ENCODE data around the gene GJA10.
"Not testable (repeated sequence)": the region's sequence is repeated elsewhere in the genome, so short reads cannot be mapped to it uniquely, and the experiment has no call there.

The GJA10 gene

GRCh38 chr6:89894169-89894568 lies at the start of gene GJA10:
GJA10 (plus strand) TSS chr6:89894469; CDS start chr6:89894469, 0 bp downstream.
- H3K27ac ChIP-seq: no peak within 1 kb of the TSS
- DNase-seq (ENCODE audit: low read depth, low spot score): no peak

GRCh38 chr6:89847513-89847912 lies 46.8 kb upstream of the GJA10 start:
- DNase-seq (ENCODE audit: low read depth, low spot score); H3K27ac ChIP-seq: not testable (repeated sequence)

- no peak for DNase-seq (ENCODE audit: low read depth, low spot score)
- no peak overlapping the region for H3K27ac ChIP-seq
These were observed 41.2 kb upstream of the GJA10 start for GRCh38 chr6:89853068-89853467.

GRCh38 chr6:89858041-89858440 lies 36.2 kb upstream of the GJA10 start:
- no peak overlapping the region for H3K27ac ChIP-seq

GRCh38 chr6:89859744-89860143 lies 34.5 kb upstream of the GJA10 start:
- no peak overlapping the region for H3K27ac ChIP-seq
- DNase-seq (ENCODE audit: low read depth, low spot score): no peak

More at GRCh38 chr6:89858041-89858440, 36.2 kb upstream of the GJA10 start:
- DNase-seq (ENCODE audit: low read depth, low spot score): no peak

DNA sequence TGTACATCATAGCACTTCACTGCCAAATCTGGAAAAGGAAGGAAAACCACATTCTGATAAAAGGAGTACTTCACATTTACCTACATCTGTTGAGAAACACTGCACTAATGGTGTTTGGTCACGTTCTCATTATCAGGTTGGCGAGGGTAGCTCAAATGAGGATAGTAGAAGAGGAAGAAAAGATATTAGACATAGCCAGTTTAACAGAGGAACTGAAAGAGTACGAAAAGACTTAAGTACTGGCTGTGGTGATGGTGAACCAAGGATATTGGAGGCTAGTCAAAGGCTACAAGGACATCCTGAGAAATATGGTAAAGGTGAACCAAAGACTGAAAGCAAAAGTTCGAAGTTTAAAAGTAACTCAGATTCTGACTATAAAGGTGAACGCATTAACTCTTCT lies 32.0 kb upstream of the GJA10 start:
- DNase-seq (ENCODE audit: low read depth, low spot score): no peak

GRCh38 chr6:89862698-89863097 lies 31.6 kb upstream of the GJA10 start:
- H3K27ac ChIP-seq: no peak overlapping the region
- no peak for DNase-seq (ENCODE audit: low read depth, low spot score)

More for the DNA sequence above, 32.0 kb upstream of the GJA10 start:
- no peak overlapping the region for H3K27ac ChIP-seq

- no peak overlapping the region for H3K27ac ChIP-seq
- no peak for DNase-seq (ENCODE audit: low read depth, low spot score)
These were observed 28.1 kb upstream of the GJA10 start for GRCh38 chr6:89866024-89866678.

- H3K27ac ChIP-seq: no peak overlapping the region
- DNase-seq (ENCODE audit: low read depth, low spot score): no peak
These were observed 20.5 kb upstream of the GJA10 start for GRCh38 chr6:89873721-89874120.

DNA sequence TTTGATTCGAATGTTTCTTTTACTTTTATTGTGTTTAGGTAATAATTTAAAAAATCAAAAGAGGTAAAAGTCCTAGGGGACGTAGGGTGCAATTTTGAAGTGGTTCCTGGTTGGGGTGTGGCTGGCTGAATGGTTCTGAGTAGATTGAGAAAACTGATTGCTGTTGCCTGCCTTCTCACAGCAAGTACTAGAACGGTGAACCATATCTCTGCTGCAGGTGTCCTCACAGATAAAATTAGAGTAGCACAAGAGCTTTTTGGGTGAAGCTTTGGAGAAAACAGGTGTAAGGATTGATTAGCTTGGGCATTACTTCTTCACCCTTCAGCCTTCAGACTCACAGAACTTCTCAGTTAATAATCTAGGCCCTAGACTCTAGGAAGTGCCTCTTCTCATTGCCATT lies 19.8 kb upstream of the GJA10 start:
- no peak for DNase-seq (ENCODE audit: low read depth, low spot score)
- H3K27ac ChIP-seq: no peak overlapping the region

GRCh38 chr6:89886378-89887120 lies 7.7 kb upstream of the GJA10 start:
- no peak overlapping the region for H3K27ac ChIP-seq

GRCh38 chr6:89887452-89888137 lies 6.7 kb upstream of the GJA10 start:
- DNase-seq (ENCODE audit: low read depth, low spot score): no peak
- H3K27ac ChIP-seq: no peak overlapping the region

More at GRCh38 chr6:89886378-89887120, 7.7 kb upstream of the GJA10 start:
- DNase-seq (ENCODE audit: low read depth, low spot score): no peak

GRCh38 chr6:89888138-89888514 lies 6.1 kb upstream of the GJA10 start:
- DNase-seq (ENCODE audit: low read depth, low spot score): no peak
- H3K27ac ChIP-seq: no peak overlapping the region

DNA sequence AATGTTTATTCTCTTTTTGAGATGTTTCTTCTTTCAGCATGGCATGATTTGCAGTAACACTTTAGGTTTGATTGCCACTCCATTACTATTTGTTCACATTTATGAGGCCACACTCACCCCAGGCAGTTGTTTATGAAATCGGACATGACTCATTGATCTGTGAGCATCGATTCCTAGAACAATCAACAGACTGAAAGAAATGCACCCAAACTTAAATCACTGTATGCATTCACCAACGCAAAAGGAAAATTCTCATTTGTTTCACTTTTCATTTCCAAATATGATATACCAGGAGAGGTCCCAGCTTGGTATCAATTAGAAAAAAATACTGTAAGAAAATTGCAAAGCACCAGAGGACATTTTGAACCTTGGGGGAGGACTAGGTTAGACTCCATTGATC lies 5.4 kb upstream of the GJA10 start:
- H3K27ac ChIP-seq: no peak overlapping the region
- DNase-seq (ENCODE audit: low read depth, low spot score): no peak

DNA sequence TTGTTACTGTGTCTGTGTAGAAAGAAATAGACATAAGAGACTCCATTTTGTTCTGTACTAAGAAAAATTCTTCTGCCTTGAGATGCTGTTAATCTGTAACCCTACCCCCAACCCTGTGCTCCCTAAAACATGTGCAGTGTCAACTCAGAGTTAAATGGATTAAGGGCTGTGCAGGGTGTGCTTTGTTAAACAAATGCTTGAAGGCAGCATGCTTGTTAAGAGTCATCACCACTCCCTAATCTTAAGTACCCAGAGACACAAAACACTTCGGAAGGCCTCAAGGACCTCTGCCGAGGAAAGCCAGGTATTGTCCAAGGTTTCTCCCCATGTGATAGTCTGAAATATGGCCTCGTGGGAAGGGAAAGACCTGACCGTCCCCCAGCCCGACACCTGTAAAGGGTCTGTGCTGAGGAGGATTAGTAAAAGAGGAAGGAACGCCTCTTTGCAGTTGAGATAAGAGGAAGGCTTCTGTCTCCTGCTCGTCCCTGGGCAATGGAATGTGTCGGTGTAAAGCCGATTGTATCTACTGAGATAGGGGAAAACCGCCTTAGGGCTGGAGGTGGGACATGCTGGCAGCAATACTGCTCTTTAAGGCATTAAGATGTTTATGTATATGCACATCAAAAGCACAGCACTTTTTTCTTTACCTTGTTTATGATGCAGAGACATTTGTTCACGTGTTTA lies 3.3 kb upstream of the GJA10 start:
- not testable (repeated sequence) for H3K27ac ChIP-seq; DNase-seq (ENCODE audit: low read depth, low spot score)

DNA sequence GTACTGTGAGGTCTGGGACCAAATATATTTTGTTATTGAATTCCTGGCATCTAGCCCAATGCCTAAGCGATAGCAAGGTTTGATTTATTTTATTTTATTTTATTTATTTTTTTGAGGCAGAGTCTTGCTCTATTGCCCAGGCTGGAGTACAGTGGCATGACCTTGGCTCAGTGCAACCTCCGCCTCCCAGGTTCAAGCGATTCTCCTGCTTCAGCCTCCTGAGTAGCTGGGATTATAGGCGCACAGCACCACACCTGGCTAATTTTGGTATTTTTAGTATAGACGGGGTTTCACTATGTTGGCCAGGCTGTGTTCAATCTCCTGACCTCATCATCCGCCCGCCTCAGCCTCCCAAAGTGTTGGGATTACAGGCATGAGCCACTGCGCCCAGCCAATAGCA lies 1.7 kb upstream of the GJA10 start:
- not testable (repeated sequence) for DNase-seq (ENCODE audit: low read depth, low spot score)

DNA sequence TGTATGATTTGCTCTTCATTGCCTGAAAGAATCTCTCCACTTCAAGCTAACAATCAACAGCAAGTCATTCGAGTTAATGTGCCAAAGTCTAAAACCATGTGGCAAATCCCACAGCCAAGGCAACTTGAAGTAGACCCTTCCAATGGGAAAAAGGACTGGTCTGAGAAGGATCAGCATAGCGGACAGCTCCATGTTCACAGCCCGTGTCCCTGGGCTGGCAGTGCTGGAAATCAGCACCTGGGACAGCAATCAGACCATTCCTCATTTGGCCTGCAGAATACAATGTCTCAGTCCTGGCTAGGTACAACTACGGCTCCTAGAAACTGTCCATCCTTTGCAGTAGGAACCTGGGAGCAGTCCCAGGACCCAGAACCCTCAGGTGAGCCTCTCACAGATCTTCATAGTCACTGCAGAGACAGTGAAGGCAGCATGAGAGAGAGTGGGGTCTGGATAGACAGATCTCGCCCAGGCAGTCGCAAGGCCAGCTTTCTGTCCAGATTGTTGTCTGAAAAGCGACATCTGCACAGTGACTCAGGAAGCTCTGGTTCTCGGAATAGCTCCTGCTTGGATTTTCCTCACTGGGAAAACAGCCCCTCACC lies 1.1 kb downstream of the GJA10 start:
- H3K27ac ChIP-seq: no peak overlapping the region
- no peak for DNase-seq (ENCODE audit: low read depth, low spot score)

More for the DNA sequence above, 1.7 kb upstream of the GJA10 start:
- not testable (repeated sequence) for H3K27ac ChIP-seq

DNA sequence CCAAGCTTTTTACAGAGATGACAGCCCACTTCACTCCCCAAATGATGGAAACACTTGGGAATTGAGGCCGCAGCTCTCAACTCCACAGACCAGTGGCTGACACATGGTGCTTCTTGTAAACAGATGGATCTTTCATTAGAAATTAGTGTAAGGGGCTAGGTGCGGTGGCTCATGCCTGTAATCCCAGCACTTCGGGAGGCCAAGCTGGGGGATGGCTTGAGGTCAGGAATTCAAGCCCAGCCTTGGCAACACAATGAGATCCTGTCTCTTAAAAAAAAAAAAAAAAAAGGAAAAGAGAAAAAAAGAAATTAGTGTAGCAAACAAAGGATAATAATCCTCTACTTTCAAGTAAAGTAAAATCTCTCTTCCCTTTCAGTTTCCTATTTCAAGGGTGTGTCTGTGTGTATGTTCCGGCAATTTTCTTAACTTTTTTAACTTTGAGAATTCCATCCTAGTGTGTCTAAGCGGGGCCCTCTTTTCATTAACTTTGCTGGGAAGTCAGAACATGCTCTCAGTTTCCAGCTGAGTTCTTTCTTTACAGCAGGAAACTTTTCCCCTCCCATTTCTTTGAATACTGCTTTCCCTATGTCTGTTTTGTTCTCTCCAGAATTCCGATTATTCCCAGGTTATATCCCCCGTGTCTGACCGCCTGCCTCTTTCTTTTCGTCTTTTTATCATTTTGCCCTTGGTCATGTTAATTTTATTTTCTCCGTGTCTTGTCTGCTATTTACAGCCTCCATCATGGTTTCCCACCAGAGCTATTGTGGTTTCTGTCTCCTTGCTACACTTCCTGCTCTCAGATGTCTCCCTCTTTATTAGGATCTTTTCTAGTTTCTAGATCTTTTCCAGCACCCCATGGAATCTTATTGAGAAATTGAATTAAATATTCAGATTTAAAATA lies 16.0 kb downstream of the GJA10 start:
- DNase-seq (ENCODE audit: low read depth, low spot score); H3K27ac ChIP-seq: not testable (repeated sequence)

- no peak for DNase-seq (ENCODE audit: low read depth, low spot score)
These were observed 16.6 kb downstream of the GJA10 start for GRCh38 chr6:89910902-89911240.

More at GRCh38 chr6:89910902-89911240, 16.6 kb downstream of the GJA10 start:
- H3K27ac ChIP-seq: no peak overlapping the region

Data from epithelial cell of prostate (primary cell).